VCaP (cell line): Measurements from ENCODE around the gene PTPN14.

Experiments
- H3K27ac ChIP-seq: fragments of 450-650 bp; 2 replicates; pipeline ENCODE4 v1.5.1; 2017
- CTCF ChIP-seq: fragments of 450-650 bp; conservative IDR thresholded peaks from 2 replicates; pipeline ENCODE4 v1.5.1; 2017; ENCODE audit warnings: mild to moderate bottlenecking, moderate library complexity

The PTPN14 gene

GRCh38 chr1:214332946-214333798 is 218.2 kb downstream of the PTPN14 start:
- peak overlapping the region; percentile 19; the same call in 1 of the 2 replicates for H3K27ac ChIP-seq
- peak; percentile 91 for TF ChIP-seq CTCF

- H3K27ac ChIP-seq = no peak overlapping the region
- TF ChIP-seq CTCF = peak; percentile 80
Measured at GRCh38 chr1:214331827-214332423, 219.5 kb downstream of the PTPN14 start.

- no peak for TF ChIP-seq CTCF
- H3K27ac ChIP-seq = no peak overlapping the region
Measured at GRCh38 chr1:214331180-214331579, 220.2 kb downstream of the PTPN14 start.

- no peak overlapping the region for H3K27ac ChIP-seq
- TF ChIP-seq CTCF = no peak
Measured at GRCh38 chr1:214330715-214331114, 220.7 kb downstream of the PTPN14 start.

GRCh38 chr1:214330222-214330621 is 221.2 kb downstream of the PTPN14 start:
- no peak for TF ChIP-seq CTCF
- H3K27ac ChIP-seq = no peak overlapping the region

GRCh38 chr1:214329470-214330220 is 221.8 kb downstream of the PTPN14 start:
- no peak overlapping the region for H3K27ac ChIP-seq
- TF ChIP-seq CTCF = no peak
